Measurements from ENCODE around the gene HLA-A.

Gene HLA-A

GRCh38 chr6:29989211-29989610 is 46.9 kb downstream of the HLA-A start:
- Histone ChIP-seq H2AFZ (no peak overlapping the region), H3K9ac (no peak overlapping the region), H3K27me3 (ENCODE audit: control insufficient read depth, insufficient read depth, low read length) (no peaks in the 10 kb centered on the region), H3K36me3 (ENCODE audit: control insufficient read depth, insufficient read depth, low read length) (no peaks in the 10 kb centered on the region), H3K27ac (no peak overlapping the region), H3K79me2 (peaks cover 3% of the 10 kb centered on the region), H3K4me1 (no peaks in the 10 kb centered on the region), H3K4me2 (ENCODE audit: low read length) (no peak overlapping the region), H3K4me3 (ENCODE audit: low read depth, low read length) (no peak overlapping the region), H3K9me3 (ENCODE audit: control insufficient read depth, low read length) (no peaks in the 10 kb centered on the region)
- TF ChIP-seq CTCF (IDR thresholded peaks at IDR 0.05) = no peak

GRCh38 chr6:29990931-29991330 is 48.6 kb downstream of the HLA-A start:
- TF ChIP-seq CTCF (IDR thresholded peaks at IDR 0.05) = no peak
- Histone ChIP-seq H3K79me2 (peaks cover 3% of the 10 kb centered on the region), H3K9ac (no peak overlapping the region), H3K36me3 (ENCODE audit: control insufficient read depth, insufficient read depth, low read length) (no peaks in the 10 kb centered on the region), H2AFZ (no peak overlapping the region), H3K4me2 (ENCODE audit: low read length) (no peak overlapping the region), H3K27ac (no peak overlapping the region), H3K4me3 (ENCODE audit: low read depth, low read length) (no peak overlapping the region), H3K27me3 (ENCODE audit: control insufficient read depth, insufficient read depth, low read length) (no peaks in the 10 kb centered on the region), H3K9me3 (ENCODE audit: control insufficient read depth, low read length) (no peaks in the 10 kb centered on the region), H3K4me1 (no peaks in the 10 kb centered on the region)

- Histone ChIP-seq H3K79me2 (peaks cover 3% of the 10 kb centered on the region), H3K4me2 (ENCODE audit: low read length) (no peak overlapping the region), H3K9me3 (ENCODE audit: control insufficient read depth, low read length) (no peaks in the 10 kb centered on the region), H3K27ac (no peak overlapping the region), H3K27me3 (ENCODE audit: control insufficient read depth, insufficient read depth, low read length) (no peaks in the 10 kb centered on the region), H3K4me1 (peaks cover 4% of the 10 kb centered on the region), H3K4me3 (ENCODE audit: low read depth, low read length) (no peak overlapping the region), H2AFZ (no peak overlapping the region), H3K36me3 (ENCODE audit: control insufficient read depth, insufficient read depth, low read length) (no peaks in the 10 kb centered on the region), H3K9ac (no peak overlapping the region)
- no peak for TF ChIP-seq CTCF (IDR thresholded peaks at IDR 0.05)
Observed at GRCh38 chr6:29992807-29993206, 50.5 kb downstream of the HLA-A start.

- no peak for TF ChIP-seq CTCF (IDR thresholded peaks at IDR 0.05)
- no peaks in the 10 kb centered on the region for H3K36me3 ChIP-seq (ENCODE audit: control insufficient read depth, insufficient read depth, low read length)
- no peak overlapping the region for H2AFZ ChIP-seq
- no peaks in the 10 kb centered on the region for H3K79me2 ChIP-seq
- no peak overlapping the region for H3K4me3 ChIP-seq (ENCODE audit: low read depth, low read length)
- H3K9me3 ChIP-seq (ENCODE audit: control insufficient read depth, low read length) = no peaks in the 10 kb centered on the region
- no peaks in the 10 kb centered on the region for H3K27me3 ChIP-seq (ENCODE audit: control insufficient read depth, insufficient read depth, low read length)
- no peak overlapping the region for H3K9ac ChIP-seq
- H3K4me2 ChIP-seq (ENCODE audit: low read length) = no peak overlapping the region
- H3K4me1 ChIP-seq = peaks cover 15% of the 10 kb centered on the region
- no peak overlapping the region for H3K27ac ChIP-seq
Observed at GRCh38 chr6:29994826-29995225, 52.5 kb downstream of the HLA-A start.

GRCh38 chr6:29995340-29995777 is 53.0 kb downstream of the HLA-A start:
- no peaks in the 10 kb centered on the region for H3K79me2 ChIP-seq
- TF ChIP-seq CTCF (IDR thresholded peaks at IDR 0.05) = no peak
- H3K4me1 ChIP-seq = peaks cover 20% of the 10 kb centered on the region
- no peaks in the 10 kb centered on the region for H3K27me3 ChIP-seq (ENCODE audit: control insufficient read depth, insufficient read depth, low read length)
- no peak overlapping the region for H3K27ac ChIP-seq
- no peaks in the 10 kb centered on the region for H3K36me3 ChIP-seq (ENCODE audit: control insufficient read depth, insufficient read depth, low read length)
- no peak overlapping the region for H3K4me2 ChIP-seq (ENCODE audit: low read length)
- no peak overlapping the region for H2AFZ ChIP-seq
- no peaks in the 10 kb centered on the region for H3K9me3 ChIP-seq (ENCODE audit: control insufficient read depth, low read length)
- no peak overlapping the region for H3K9ac ChIP-seq
- no peak overlapping the region for H3K4me3 ChIP-seq (ENCODE audit: low read depth, low read length)
